HPDE6-E6E7 (cell line): Measurements from ENCODE around the gene THOC1.
"Not testable (repeated sequence)": the region's sequence is repeated elsewhere in the genome, so short reads cannot be mapped to it uniquely, and the experiment has no call there.

Source experiments
- DNase-seq: peaks from one replicate; pipeline ENCODE4 v3.0.0; 2011; ENCODE audit warnings: missing footprints; ENCODE audit errors: extremely low spot score

Gene THOC1

GRCh38 chr18:267688-268552, at the start of gene THOC1:
Gene THOC1, minus strand, starts transcription at chr18:268047. Its CDS starts 28 bp downstream, at chr18:268019.
- peak; percentile 92 for DNase-seq

GRCh38 chr18:317618-318017, 49.8 kb upstream of the THOC1 start:
- no peak for DNase-seq

- no peak for DNase-seq
Measured at GRCh38 chr18:316393-316792, 48.5 kb upstream of the THOC1 start.

- DNase-seq = no peak
Measured at GRCh38 chr18:313931-314330, 46.1 kb upstream of the THOC1 start.

- no peak for DNase-seq
Measured at GRCh38 chr18:312415-312814, 44.6 kb upstream of the THOC1 start.

- DNase-seq = no peak
Measured at GRCh38 chr18:310042-310441, 42.2 kb upstream of the THOC1 start.

GRCh38 chr18:308086-308485, 40.2 kb upstream of the THOC1 start:
- DNase-seq = not testable (repeated sequence)

- no peak for DNase-seq
Measured at GRCh38 chr18:306608-307255, 38.9 kb upstream of the THOC1 start.

GRCh38 chr18:305003-305501, 37.2 kb upstream of the THOC1 start:
- DNase-seq = no peak

GRCh38 chr18:303607-304006, 35.8 kb upstream of the THOC1 start:
- no peak for DNase-seq

- no peak for DNase-seq
Measured at GRCh38 chr18:303011-303410, 35.2 kb upstream of the THOC1 start.

GRCh38 chr18:302097-302496, 34.2 kb upstream of the THOC1 start:
- DNase-seq = no peak

GRCh38 chr18:297936-298335, 30.1 kb upstream of the THOC1 start:
- DNase-seq = no peak

- DNase-seq = no peak
Measured at GRCh38 chr18:295756-296490, 28.1 kb upstream of the THOC1 start.

- no peak for DNase-seq
Measured at GRCh38 chr18:294566-294965, 26.7 kb upstream of the THOC1 start.

GRCh38 chr18:293536-293935, 25.7 kb upstream of the THOC1 start:
- no peak for DNase-seq

GRCh38 chr18:292271-292670, 24.4 kb upstream of the THOC1 start:
- no peak for DNase-seq

- DNase-seq = not testable (repeated sequence)
Measured at GRCh38 chr18:289970-290369, 22.1 kb upstream of the THOC1 start.

GRCh38 chr18:289026-289425, 21.2 kb upstream of the THOC1 start:
- DNase-seq = no peak

GRCh38 chr18:286515-287310, 18.9 kb upstream of the THOC1 start:
- no peak for DNase-seq

GRCh38 chr18:285817-286216, 18.0 kb upstream of the THOC1 start:
- DNase-seq = no peak

GRCh38 chr18:275486-275885, 7.6 kb upstream of the THOC1 start:
- DNase-seq = no peak
